OCI-LY7 (cell line): ENCODE results near the gene BBS9. TPM values are rescaled to one million over a fixed set of nuclear protein-coding genes. Genes with fewer than 3 reads are reported as not detected.

Experiments
- BruUV-seq: library from RNA; stranded (reverse); fragments of 400-500 nt; replicated peaks from 2 replicates; lab custom pipeline; 2021; lab: Mats Ljungman, UMichigan
- CTCF ChIA-PET: fragments of 300-600 bp; sonication (Branson Sonifier 250); formaldehyde crosslinking; loops from one replicate; lab custom pipeline; 2022; ENCODE audit warnings: antibody characterized with exemption; ENCODE audit not compliant: unreplicated experiment; lab: Charles Lee
- POLR2A ChIA-PET: fragments of 300-600 bp; sonication (Branson Sonifier 250); formaldehyde crosslinking; loops from one replicate; lab custom pipeline; 2022; ENCODE audit warnings: antibody characterized with exemption; lab: Charles Lee
- DNase-seq: peaks from one replicate; pipeline ENCODE4 v3.0.0-alpha.2; 2015; ENCODE audit warnings: low spot score
- H2AFZ ChIP-seq: fragments of 200-600 bp; sonication (generic), shearing (Covaris generic); 2 replicates; pipeline ENCODE4 v1.6.1; 2014; ENCODE audit warnings: mild to moderate bottlenecking, antibody characterized with exemption, low read length, moderate library complexity
- H3K27ac ChIP-seq: fragments of 200-600 bp; sonication (generic); 2 replicates; pipeline ENCODE4 v1.5.1; 2014; ENCODE audit warnings: mixed run types, low read depth, mild to moderate bottlenecking, moderate library complexity, low read length, inconsistent platforms; ENCODE audit not compliant: poor library complexity, severe bottlenecking
- H3K36me3 ChIP-seq: fragments of 200-600 bp; sonication (generic); 2 replicates; pipeline ENCODE4 v1.6.1; 2014; ENCODE audit warnings: mild to moderate bottlenecking, antibody characterized with exemption, low read length, moderate library complexity, mixed read lengths; ENCODE audit not compliant: insufficient read depth
- H3K4me1 ChIP-seq: fragments of 200-600 bp; sonication (generic); 2 replicates; pipeline ENCODE4 v1.5.1; 2014; ENCODE audit warnings: mild to moderate bottlenecking, low read length; ENCODE audit not compliant: insufficient read depth, poor library complexity, severe bottlenecking
- H3K4me2 ChIP-seq: fragments of 200-600 bp; sonication (generic); 2 replicates; pipeline ENCODE4 v1.6.1; 2014; ENCODE audit warnings: mild to moderate bottlenecking, low read length
- H3K4me3 ChIP-seq: fragments of 200-600 bp; sonication (generic); 2 replicates; pipeline ENCODE4 v1.5.1; 2014; ENCODE audit warnings: mild to moderate bottlenecking, low read depth, low read length; ENCODE audit not compliant: poor library complexity, severe bottlenecking
- H3K79me2 ChIP-seq: fragments of 200-600 bp; sonication (generic); 2 replicates; pipeline ENCODE4 v1.6.1; 2016; ENCODE audit warnings: low read depth, mild to moderate bottlenecking, low read length, moderate library complexity, mixed read lengths; ENCODE audit not compliant: insufficient read depth
- H3K9me2 ChIP-seq: fragments of 200-600 bp; sonication (generic); 2 replicates; pipeline ENCODE4 v1.6.1; 2016; ENCODE audit warnings: mild to moderate bottlenecking, low read length, mixed read lengths; ENCODE audit not compliant: insufficient read depth
- H3K9me3 ChIP-seq: fragments of 200-600 bp; sonication (generic); 2 replicates; pipeline ENCODE4 v1.6.1; 2014; ENCODE audit warnings: mild to moderate bottlenecking, mixed run types, low read length, mixed read lengths
- H4K20me1 ChIP-seq: fragments of 200-600 bp; sonication (generic); 2 replicates; pipeline ENCODE4 v1.6.1; 2014; ENCODE audit warnings: mild to moderate bottlenecking, antibody characterized with exemption, low read length, moderate library complexity, mixed read lengths; ENCODE audit not compliant: insufficient read depth
- CTCF ChIP-seq: fragments of 200-600 bp; sonication (generic); conservative IDR thresholded peaks from 2 replicates; pipeline ENCODE4 v1.5.1; 2014; ENCODE audit warnings: mild to moderate bottlenecking, antibody characterized with exemption, low read length, moderate library complexity, mixed read lengths
- EZH2phosphoT487 ChIP-seq: fragments of 200-600 bp; sonication (generic); IDR thresholded peaks from 2 replicates; pipeline ENCODE4 v1.6.1; 2018; ENCODE audit warnings: low read depth, borderline replicate concordance, mild to moderate bottlenecking, mixed run types, antibody characterized with exemption, low read length, moderate library complexity, mixed read lengths
- intact Hi-C: fragments of 100-400 bp; cut with micrococcal nuclease; formaldehyde crosslinking; loops from one replicate; pipeline ENCODE4 v1.10.0; 2022; ENCODE audit not compliant: unreplicated experiment
- total RNA-seq, 2 experiments: library from RNA; depleted of rRNA in 1 of 2; stranded (reverse); fragments of >200 nt in 1 of 2; shearing (Covaris generic) in 1 of 2; gene quantifications; 2 replicates each; pipeline ENCODE4 v1.2.3, GENCODE V29; 2014 to 2022

The BBS9 gene
- total RNA-seq, 2 experiments from 2014 or later = 6.8 to 14.8 TPM

GRCh38 chr7:33101906-33102305 is 27.5 kb upstream of the BBS9 start:
- Histone ChIP-seq H3K27ac (no peak overlapping the region), H3K36me3 (peaks cover 79% of the 10 kb centered on the region), H3K9me3 (no peaks in the 10 kb centered on the region), H4K20me1 (peaks cover 2% of the 10 kb centered on the region), H3K4me1 (peaks cover 32% of the 10 kb centered on the region), H3K4me2 (no peak overlapping the region), H3K9me2 (no peaks in the 10 kb centered on the region), H3K4me3 (no peak overlapping the region), H2AFZ (no peak overlapping the region), H3K79me2 (peaks cover 57% of the 10 kb centered on the region)
- no peak for DNase-seq
- BruUV-seq = no TSS peak
- CTCF ChIA-PET = no interaction called here
- POLR2A ChIA-PET = interaction anchor here (0.7 kb wide), 1 partner anchor 8 kb away, joined by 5 read pairs; no protein-coding TSS in a partner anchor
- TF ChIP-seq EZH2phosphoT487 (no peak), CTCF (no peak)
- intact Hi-C loops = loop anchor here (10.0 kb wide), 1 partner anchor 157 kb away; no protein-coding TSS in a partner anchor

- POLR2A ChIA-PET = interaction anchor here (0.5 to 2.1 kb wide), 18 partner anchors 8 to 415 kb away, joined by 3 to 10 read pairs (median 4); partner anchors contain the start of gene NT5C3A
- Histone ChIP-seq H3K79me2 (peaks cover 66% of the 10 kb centered on the region), H3K4me3 (peak overlapping the region; percentile 99), H3K36me3 (peaks cover 33% of the 10 kb centered on the region), H4K20me1 (peaks cover 17% of the 10 kb centered on the region), H3K9me3 (no peaks in the 10 kb centered on the region), H3K27ac (peak overlapping the region; percentile 73), H2AFZ (no peak overlapping the region), H3K9me2 (no peaks in the 10 kb centered on the region), H3K4me1 (peaks cover 25% of the 10 kb centered on the region), H3K4me2 (peak overlapping the region; percentile 99)
- intact Hi-C loops = loop anchor here (1.0 to 10.0 kb wide), 9 partner anchors 45 to 617 kb away; partner anchors contain the start of genes LSM5 and NT5C3A
- CTCF ChIA-PET = interaction anchor here (1.2 to 2.7 kb wide), 5 partner anchors 45 to 307 kb away, joined by 3 to 15 read pairs (median 4); partner anchors contain the start of gene NT5C3A
- TF ChIP-seq EZH2phosphoT487 = no peak
- TF ChIP-seq CTCF = peak; percentile 79
- no TSS peak for BruUV-seq
- DNase-seq = peak; percentile 74
Measured at GRCh38 chr7:33107136-33108066, 22.0 kb upstream of the BBS9 start.
